Neural crest cell (in vitro differentiated cells): ENCODE data around the gene PNRC2. TPM values are rescaled to one million over a fixed set of nuclear protein-coding genes. Genes with fewer than 3 reads are reported as not detected.
"Not testable (repeated sequence)": the region's sequence is repeated elsewhere in the genome, so short reads cannot be mapped to it uniquely, and the experiment has no call there.

ENCODE experiments used
- DNase-seq: peaks from one replicate; pipeline ENCODE4 v3.0.0; 2021; ENCODE audit warnings: low read depth, mixed read lengths, low spot score
- H3K27ac Mint-ChIP-seq: one replicate; pipeline ENCODE4 v1.8.0; 2021; ENCODE audit warnings: mild to moderate bottlenecking, mixed read lengths; ENCODE audit not compliant: unreplicated experiment
- H3K27me3 Mint-ChIP-seq: 2 replicates; pipeline ENCODE4 v1.8.0; 2021; ENCODE audit warnings: low read depth, mild to moderate bottlenecking, mixed read lengths
- H3K36me3 Mint-ChIP-seq: 2 replicates; pipeline ENCODE4 v1.8.0; 2021; ENCODE audit warnings: low read depth, mild to moderate bottlenecking, mixed read lengths
- H3K4me1 Mint-ChIP-seq: 2 replicates; pipeline ENCODE4 v1.8.0; 2021; ENCODE audit warnings: mixed read lengths
- H3K4me3 Mint-ChIP-seq: one replicate; pipeline ENCODE4 v1.8.0; 2021; ENCODE audit warnings: mild to moderate bottlenecking, mixed read lengths
- H3K9me3 Mint-ChIP-seq: 2 replicates; pipeline ENCODE4 v1.8.0; 2021; ENCODE audit warnings: mixed read lengths
- total RNA-seq: library from RNA; stranded (reverse); gene quantifications from 2 replicates; pipeline ENCODE4 v1.2.1, GENCODE V29; 2021
- TF ChIP-seq, protein P1 (sequence below): fragments of 200-600 bp; sonication (generic); conservative IDR thresholded peaks from 2 replicates; pipeline ENCODE4 v1.5.0; 2021; ENCODE audit warnings: antibody characterized with exemption, mild to moderate bottlenecking

PNRC2 gene
- total RNA-seq, 1 donor from 2014 or later, result 178 TPM

DNA sequence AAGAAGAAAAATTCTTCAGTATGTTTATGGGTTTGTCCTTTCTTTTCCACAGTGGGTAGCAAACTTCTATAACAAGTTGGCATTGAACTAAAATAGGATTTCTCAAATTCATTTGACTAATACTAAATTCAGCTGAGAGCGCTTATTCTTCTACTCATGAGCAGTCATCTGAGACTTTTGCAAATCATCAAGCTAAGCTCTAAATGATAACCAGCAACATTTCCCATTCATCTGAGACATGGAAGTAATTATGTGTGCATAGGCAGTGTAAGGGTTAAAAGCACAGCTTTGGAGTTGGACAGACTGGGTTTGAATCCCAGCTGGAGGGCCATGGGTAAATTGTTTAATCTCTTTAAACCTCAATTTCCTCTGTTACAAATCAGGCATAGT, 28.1 kb upstream of the PNRC2 start:
- TF ChIP-seq, protein P1, sequence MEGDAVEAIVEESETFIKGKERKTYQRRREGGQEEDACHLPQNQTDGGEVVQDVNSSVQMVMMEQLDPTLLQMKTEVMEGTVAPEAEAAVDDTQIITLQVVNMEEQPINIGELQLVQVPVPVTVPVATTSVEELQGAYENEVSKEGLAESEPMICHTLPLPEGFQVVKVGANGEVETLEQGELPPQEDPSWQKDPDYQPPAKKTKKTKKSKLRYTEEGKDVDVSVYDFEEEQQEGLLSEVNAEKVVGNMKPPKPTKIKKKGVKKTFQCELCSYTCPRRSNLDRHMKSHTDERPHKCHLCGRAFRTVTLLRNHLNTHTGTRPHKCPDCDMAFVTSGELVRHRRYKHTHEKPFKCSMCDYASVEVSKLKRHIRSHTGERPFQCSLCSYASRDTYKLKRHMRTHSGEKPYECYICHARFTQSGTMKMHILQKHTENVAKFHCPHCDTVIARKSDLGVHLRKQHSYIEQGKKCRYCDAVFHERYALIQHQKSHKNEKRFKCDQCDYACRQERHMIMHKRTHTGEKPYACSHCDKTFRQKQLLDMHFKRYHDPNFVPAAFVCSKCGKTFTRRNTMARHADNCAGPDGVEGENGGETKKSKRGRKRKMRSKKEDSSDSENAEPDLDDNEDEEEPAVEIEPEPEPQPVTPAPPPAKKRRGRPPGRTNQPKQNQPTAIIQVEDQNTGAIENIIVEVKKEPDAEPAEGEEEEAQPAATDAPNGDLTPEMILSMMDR, result no peak
- no peak overlapping the region for H3K27ac Mint-ChIP-seq

DNA sequence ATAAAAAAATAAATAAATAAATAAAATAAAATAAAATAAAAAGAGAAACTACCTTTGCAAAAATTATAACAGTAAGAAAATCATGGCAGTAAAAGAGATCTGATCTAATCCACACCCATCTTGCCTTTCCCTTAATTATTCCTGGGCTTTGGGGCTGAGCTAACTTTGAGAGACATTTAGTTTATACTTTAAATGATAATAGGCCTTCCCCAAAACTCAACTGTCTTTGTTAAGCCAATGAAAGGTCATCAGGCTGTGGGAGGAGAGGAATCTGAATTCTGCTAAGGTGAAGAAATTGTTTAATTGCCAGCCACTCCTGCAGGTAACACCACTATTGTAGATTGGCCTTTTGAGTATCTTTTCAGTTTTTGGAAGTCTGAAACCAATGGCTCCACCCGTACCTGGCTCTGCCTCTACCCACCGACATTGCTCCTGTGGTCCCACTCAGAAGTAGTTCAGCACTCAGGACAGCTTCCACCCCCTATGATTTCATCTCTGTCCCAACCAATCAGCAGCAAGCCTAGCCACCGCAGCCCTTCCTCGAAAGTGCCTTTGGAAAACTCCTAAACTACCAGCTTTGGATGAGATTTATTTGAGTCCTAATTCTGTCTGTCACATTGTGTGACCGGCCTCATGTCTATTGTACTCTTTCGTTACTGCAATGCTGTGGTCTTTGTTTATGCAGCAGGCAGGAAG, 23.0 kb upstream of the PNRC2 start:
- Mint-ChIP-seq H3K36me3 (no peaks in the 10 kb centered on the region), H3K4me3 (no peak overlapping the region), H3K27ac (no peak overlapping the region)

More for the DNA sequence above, 28.1 kb upstream of the PNRC2 start:
- no peak for DNase-seq
- Mint-ChIP-seq H3K27me3 (peaks cover 11% of the 10 kb centered on the region), H3K9me3 (no peaks in the 10 kb centered on the region), H3K4me3 (no peak overlapping the region), H3K4me1 (peaks cover under 1% of the 10 kb centered on the region), H3K36me3 (no peaks in the 10 kb centered on the region)

DNA sequence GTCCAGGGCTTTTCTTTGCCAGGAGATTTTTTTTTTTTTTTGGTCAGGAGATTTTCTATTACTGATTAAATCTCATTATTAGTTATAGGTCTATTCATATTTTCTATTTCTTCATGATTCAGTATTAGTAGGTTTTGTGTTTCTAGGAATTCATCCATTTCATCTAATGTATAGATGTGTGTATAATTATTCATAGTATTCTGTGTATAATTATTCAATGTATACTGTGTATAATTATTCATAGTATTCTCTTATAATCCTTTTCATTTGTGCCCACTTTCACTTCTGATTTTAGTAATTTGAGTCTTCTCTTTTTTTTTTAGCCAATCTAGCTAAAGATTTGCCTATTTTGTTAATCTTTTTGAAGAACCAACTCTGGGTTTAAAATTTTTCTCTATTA, 12.3 kb upstream of the PNRC2 start:
- TF ChIP-seq, protein P1, result no peak
- H3K36me3 Mint-ChIP-seq, result peaks cover 2% of the 10 kb centered on the region

More for the DNA sequence above, 23.0 kb upstream of the PNRC2 start:
- TF ChIP-seq, protein P1, result no peak
- Mint-ChIP-seq H3K27me3 (peaks cover 2% of the 10 kb centered on the region), H3K9me3 (no peaks in the 10 kb centered on the region), H3K4me1 (peaks cover 8% of the 10 kb centered on the region)
- DNase-seq, result no peak

DNA sequence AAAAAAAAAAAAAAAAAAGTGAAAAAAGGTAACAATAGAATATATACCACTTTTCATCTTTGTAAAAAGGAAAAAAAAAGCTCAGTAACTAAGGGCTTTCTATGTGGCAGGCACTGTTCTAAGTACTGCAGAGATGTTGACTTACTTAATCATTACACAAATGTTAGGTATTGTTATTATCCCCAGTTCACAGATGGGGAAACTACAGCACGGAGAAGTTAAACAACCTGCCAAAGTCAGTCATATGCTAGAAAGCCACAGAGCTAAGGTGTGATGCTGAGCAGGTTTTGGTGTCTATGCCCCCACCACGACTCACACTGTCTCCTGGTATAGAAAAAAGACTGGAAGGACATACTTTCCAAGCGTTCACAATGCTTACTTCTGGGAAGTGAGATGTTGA, 6.6 kb upstream of the PNRC2 start:
- TF ChIP-seq, protein P1, result no peak
- peaks cover 8% of the 10 kb centered on the region for H3K4me1 Mint-ChIP-seq

More for the DNA sequence above, 12.3 kb upstream of the PNRC2 start:
- DNase-seq, result no peak
- no peak overlapping the region for H3K27ac Mint-ChIP-seq
- H3K4me3 Mint-ChIP-seq, result no peak overlapping the region
- H3K9me3 Mint-ChIP-seq, result peaks cover 6% of the 10 kb centered on the region
- peaks cover 22% of the 10 kb centered on the region for H3K27me3 Mint-ChIP-seq
- H3K4me1 Mint-ChIP-seq, result no peaks in the 10 kb centered on the region

DNA sequence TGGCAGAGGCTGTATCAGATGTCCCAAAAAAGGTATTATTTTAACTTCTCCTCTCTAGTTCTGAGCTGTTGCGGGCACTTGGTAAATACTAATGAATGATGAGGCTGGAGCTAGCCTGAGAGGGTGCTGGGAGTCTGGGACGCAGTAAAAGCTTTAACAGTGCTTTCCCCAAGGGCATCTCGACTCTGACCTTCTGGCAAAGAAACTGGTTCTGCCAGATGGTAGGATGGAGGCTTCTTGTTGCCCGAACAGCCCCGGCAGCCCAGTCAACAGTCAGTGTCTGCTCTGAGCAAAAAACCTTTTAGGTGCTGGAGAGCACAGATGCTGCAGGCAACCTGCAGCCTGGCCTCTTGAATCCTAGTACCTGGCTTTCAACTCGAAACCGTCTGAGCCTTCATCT, 2.5 kb upstream of the PNRC2 start:
- peaks cover 2% of the 10 kb centered on the region for H3K27me3 Mint-ChIP-seq
- H3K4me1 Mint-ChIP-seq, result peaks cover 31% of the 10 kb centered on the region
- TF ChIP-seq, protein P1, result no peak
- no peak for DNase-seq
- no peaks in the 10 kb centered on the region for H3K9me3 Mint-ChIP-seq
- H3K36me3 Mint-ChIP-seq, result peaks cover 15% of the 10 kb centered on the region
- H3K27ac Mint-ChIP-seq, result peak overlapping the region; percentile 10
- peak overlapping the region; percentile 64 for H3K4me3 Mint-ChIP-seq

More for the DNA sequence above, 6.6 kb upstream of the PNRC2 start:
- H3K27ac Mint-ChIP-seq, result no peak overlapping the region
- H3K4me3 Mint-ChIP-seq, result no peak overlapping the region
- no peaks in the 10 kb centered on the region for H3K27me3 Mint-ChIP-seq
- no peaks in the 10 kb centered on the region for H3K36me3 Mint-ChIP-seq
- no peak for DNase-seq
- no peaks in the 10 kb centered on the region for H3K9me3 Mint-ChIP-seq

DNA sequence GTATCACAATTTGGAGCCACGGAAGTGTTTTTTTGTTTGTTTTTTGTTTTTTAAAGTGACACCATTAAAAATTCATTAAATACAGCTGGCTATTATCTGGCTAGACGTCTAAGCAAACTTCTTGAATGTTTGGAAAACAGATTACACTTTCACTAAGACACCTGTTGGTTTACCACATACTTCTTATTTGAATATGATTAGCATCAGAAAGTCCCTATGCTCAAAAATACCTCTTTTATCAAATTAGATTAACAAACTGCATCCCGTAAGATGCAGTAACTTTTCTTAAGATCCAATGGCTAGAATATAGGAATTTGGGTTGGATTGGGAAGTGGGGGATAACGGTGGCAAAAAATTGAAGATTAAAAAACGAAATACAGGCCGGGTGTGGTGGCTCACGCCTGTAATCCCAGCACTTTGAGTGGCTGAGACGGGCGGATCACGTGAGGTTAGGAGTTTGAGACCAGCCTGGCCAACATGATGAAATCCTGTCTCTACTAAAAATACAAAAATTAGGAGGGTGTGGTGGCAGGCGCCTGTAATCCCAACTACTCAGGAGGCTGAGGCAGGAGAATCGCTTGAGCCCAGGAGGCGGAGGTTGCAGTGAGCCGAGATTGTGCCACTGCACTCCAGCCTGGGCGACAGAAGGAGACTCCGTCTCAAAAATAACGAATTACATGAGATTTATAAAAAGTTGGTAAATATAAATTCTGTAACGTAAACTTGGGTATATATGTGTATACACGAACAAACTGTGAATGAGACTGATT, 1.4 kb upstream of the PNRC2 start:
- Mint-ChIP-seq H3K4me1 (peaks cover 35% of the 10 kb centered on the region), H3K27ac (peak overlapping the region; percentile 95), H3K36me3 (peaks cover 15% of the 10 kb centered on the region), H3K4me3 (peak overlapping the region; percentile 100)
- H3K9me3 Mint-ChIP-seq, H3K27me3 Mint-ChIP-seq, DNase-seq: not testable (repeated sequence)
